Duodenal mucosa (tissue), 2 donors: Measurements from ENCODE around the gene ZNF236.
"Not testable (repeated sequence)": the region's sequence is repeated elsewhere in the genome, so short reads cannot be mapped to it uniquely, and the experiment has no call there.

ENCODE experiments used
- H3K27ac ChIP-seq: one replicate; pipeline ENCODE4 v1.7.0; 2013; ENCODE audit warnings: low read depth, low read length
- H3K27me3 ChIP-seq, 2 donors: one replicate each; pipeline ENCODE4 v1.7.0; 2013; ENCODE audit warnings: low read length in 2 of 2, control low read depth in 1 of 2; ENCODE audit not compliant: insufficient read depth in 2 of 2, control insufficient read depth in 1 of 2
- H3K36me3 ChIP-seq, 2 donors: one replicate each; pipeline ENCODE4 v1.7.0; 2013; ENCODE audit warnings: low read length in 2 of 2, control low read depth in 1 of 2; ENCODE audit not compliant: insufficient read depth in 2 of 2, control insufficient read depth in 1 of 2
- H3K4me1 ChIP-seq, 2 donors: one replicate each; pipeline ENCODE4 v1.7.0; 2013; ENCODE audit warnings: low read length in 2 of 2, control low read depth in 1 of 2; ENCODE audit not compliant: insufficient read depth in 2 of 2, control insufficient read depth in 1 of 2
- H3K4me3 ChIP-seq, 2 donors: one replicate each; pipeline ENCODE4 v1.7.0; 2013; ENCODE audit warnings: low read length in 2 of 2, low read depth in 1 of 2
- H3K9ac ChIP-seq, 2 donors: one replicate each; pipeline ENCODE4 v1.7.0; 2013; ENCODE audit warnings: low read length in 2 of 2, low read depth in 1 of 2
- H3K9me3 ChIP-seq, 2 donors: one replicate each; pipeline ENCODE4 v1.7.0; 2013; ENCODE audit warnings: low read length in 2 of 2, control low read depth in 1 of 2; ENCODE audit not compliant: control insufficient read depth in 1 of 2

The ZNF236 gene

DNA sequence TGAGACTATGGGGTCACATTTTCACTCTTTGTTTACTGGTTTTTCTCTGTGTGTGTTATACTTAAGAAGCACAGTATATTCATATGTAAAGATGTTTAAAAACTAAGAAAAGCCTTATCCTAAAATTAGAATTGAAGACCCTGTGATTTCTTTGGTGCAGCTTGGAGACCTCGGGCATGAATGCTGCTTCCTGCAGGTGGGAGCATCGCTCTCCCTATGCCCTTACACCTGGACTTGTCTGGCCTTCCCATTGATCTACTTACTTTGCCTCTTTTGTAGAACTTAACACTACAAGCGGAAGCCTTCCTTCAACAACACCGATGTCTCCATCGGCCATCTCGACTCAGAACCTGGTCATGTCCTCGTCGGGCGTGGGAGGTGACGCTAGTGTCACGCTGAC is 114.5 kb downstream of the ZNF236 start:
- Histone ChIP-seq H3K4me1 (no peaks in the 10 kb centered on the region), H3K36me3 (peaks cover 10 to 67% of the 10 kb centered on the region in 2 donors), H3K27me3 (no peaks in the 10 kb centered on the region), H3K4me3 (no peak overlapping the region), H3K9ac (no peak overlapping the region), H3K27ac (no peak overlapping the region), H3K9me3 (no peaks in the 10 kb centered on the region)

DNA sequence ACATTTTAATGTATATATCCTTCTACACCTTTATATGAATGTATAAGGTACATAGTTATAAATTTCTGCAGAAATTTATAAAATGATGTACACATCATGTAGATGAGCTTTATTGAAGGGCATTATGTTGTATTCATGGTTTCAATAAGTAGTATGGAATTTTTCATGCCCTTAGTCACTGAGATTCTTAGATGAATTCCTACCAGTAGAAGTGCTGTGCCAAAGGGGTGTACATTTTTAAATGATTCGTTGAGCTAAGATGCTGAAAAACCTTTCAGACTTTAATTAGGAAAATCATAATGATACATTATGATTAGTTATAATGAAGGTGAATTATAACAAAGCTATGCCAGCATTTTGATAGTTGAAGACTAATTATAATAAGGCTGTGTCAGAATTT is 115.2 kb downstream of the ZNF236 start:
- H3K9me3 ChIP-seq, result no peaks in the 10 kb centered on the region
- H3K4me1 ChIP-seq, result no peaks in the 10 kb centered on the region
- no peaks in the 10 kb centered on the region for H3K27me3 ChIP-seq
- no peak overlapping the region for H3K4me3 ChIP-seq
- peaks cover 10 to 59% of the 10 kb centered on the region in 2 donors for H3K36me3 ChIP-seq
- H3K27ac ChIP-seq, result no peak overlapping the region
- H3K9ac ChIP-seq, result no peak overlapping the region

- Histone ChIP-seq H3K27ac (no peak overlapping the region), H3K9ac (no peak overlapping the region), H3K36me3 (peaks cover 10 to 56% of the 10 kb centered on the region in 2 donors), H3K4me3 (no peak overlapping the region), H3K4me1 (no peaks in the 10 kb centered on the region), H3K9me3 (no peaks in the 10 kb centered on the region), H3K27me3 (no peaks in the 10 kb centered on the region)
Observed at GRCh38 chr18:76938619-76939018, 116.3 kb downstream of the ZNF236 start.

- Histone ChIP-seq H3K9me3 (no peaks in the 10 kb centered on the region), H3K4me3 (no peak overlapping the region), H3K27me3 (no peaks in the 10 kb centered on the region), H3K4me1 (no peaks in the 10 kb centered on the region), H3K27ac (no peak overlapping the region), H3K36me3 (peaks cover 10 to 42% of the 10 kb centered on the region in 2 donors), H3K9ac (no peak overlapping the region)
Observed at GRCh38 chr18:76941284-76941683, 118.9 kb downstream of the ZNF236 start.

- Histone ChIP-seq H3K9ac (no peak overlapping the region), H3K4me3 (no peak overlapping the region), H3K27ac (no peak overlapping the region), H3K27me3 (no peaks in the 10 kb centered on the region), H3K4me1 (no peaks in the 10 kb centered on the region), H3K36me3 (peaks cover 8 to 28% of the 10 kb centered on the region in 2 donors), H3K9me3 (no peaks in the 10 kb centered on the region)
Observed at GRCh38 chr18:76943542-76944339, 121.4 kb downstream of the ZNF236 start.

DNA sequence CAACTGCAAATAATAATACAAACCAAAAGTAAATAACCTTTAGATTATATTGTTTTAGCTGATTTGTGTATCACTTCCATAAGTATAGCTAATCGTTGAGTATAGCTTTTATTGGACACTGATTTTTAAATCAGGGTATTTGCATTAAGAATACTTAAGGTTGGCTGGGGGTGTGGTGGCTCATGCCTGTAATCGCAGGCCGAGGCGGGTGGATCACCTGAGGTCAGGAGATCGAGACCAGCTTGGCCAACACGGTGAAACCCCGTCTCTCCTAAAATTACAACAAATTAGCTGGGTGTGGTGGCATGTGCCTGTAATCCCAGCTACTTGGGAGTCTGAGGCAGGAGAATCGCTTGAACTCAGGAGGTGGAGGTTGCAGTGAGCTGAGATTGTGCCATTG is 122.0 kb downstream of the ZNF236 start:
- not testable (repeated sequence) for H3K27me3 ChIP-seq, H3K9ac ChIP-seq, H3K27ac ChIP-seq, H3K4me3 ChIP-seq, H3K9me3 ChIP-seq, H3K4me1 ChIP-seq
- peaks cover 7 to 28% of the 10 kb centered on the region in 2 donors for H3K36me3 ChIP-seq

DNA sequence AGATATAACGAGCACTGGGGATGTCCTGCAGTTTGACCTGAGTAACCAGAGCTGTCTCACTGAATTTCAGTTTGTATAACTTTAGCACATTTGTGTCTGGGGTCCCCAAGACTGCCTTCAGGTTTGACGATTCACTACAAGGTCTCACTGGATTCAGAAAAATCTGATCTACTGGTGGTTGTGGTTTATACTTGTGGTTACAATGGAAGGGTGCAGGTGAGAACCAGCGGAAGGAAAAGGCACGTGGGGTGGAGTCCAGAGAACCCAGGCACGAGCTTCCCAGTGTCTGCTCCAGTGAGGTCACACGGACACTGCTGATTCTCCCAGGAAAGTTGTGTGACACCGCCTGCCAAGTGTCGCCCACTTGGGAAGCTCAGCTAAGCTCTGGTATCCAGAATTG is 126.0 kb downstream of the ZNF236 start:
- peaks cover 7 to 28% of the 10 kb centered on the region in 2 donors for H3K36me3 ChIP-seq
- H3K27ac ChIP-seq, result no peak overlapping the region

DNA sequence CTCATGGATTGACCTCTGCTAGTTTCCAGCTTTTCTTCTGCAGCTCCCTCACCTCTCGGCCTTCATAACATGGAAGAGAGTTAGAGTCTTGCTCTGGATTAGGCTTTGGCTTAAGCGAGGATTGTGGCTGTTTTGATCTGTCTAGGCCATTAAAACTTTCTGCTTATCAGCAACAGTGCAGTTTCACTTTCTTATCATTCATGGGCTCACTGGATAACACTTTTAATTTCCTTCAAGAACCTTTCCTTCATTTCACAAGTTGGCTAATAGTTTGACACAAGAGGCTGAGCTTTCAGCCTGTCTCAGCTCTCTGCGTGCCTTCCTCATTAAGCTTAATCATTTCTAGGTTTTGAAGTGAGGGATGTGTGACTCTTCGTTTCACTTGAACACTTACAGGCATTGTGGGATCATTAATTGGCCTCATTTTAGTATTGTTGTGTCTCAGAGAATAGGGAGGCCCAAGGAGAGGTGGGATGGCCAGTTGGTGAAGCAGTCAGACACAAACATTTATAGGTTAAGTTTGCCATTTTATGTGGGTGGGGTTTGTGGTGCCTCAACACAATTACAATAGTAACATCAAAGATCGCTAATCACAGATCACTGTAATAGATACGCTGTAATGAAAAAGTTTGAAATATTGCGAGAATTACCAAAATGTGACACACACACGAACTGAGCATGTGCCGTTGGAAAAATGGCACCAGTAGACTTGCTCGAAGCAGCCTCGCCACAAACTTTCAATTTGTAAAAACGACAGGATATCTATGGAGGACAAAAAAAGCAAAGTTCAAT is 129.3 kb downstream of the ZNF236 start:
- Histone ChIP-seq H3K36me3 (peaks cover 7 to 46% of the 10 kb centered on the region in 2 donors), H3K9me3 (no peaks in the 10 kb centered on the region), H3K27me3 (no peaks in the 10 kb centered on the region), H3K4me1 (peaks cover 5 to 15% of the 10 kb centered on the region in 2 donors), H3K4me3 (no peak overlapping the region), H3K27ac (no peak overlapping the region), H3K9ac (no peak overlapping the region)

More for the DNA sequence above, 126.0 kb downstream of the ZNF236 start:
- Histone ChIP-seq H3K4me1 (peaks cover 5 to 13% of the 10 kb centered on the region in 2 donors), H3K4me3 (no peak overlapping the region), H3K9ac (no peak overlapping the region), H3K27me3 (no peaks in the 10 kb centered on the region), H3K9me3 (no peaks in the 10 kb centered on the region)

GRCh38 chr18:76952747-76953146 is 130.4 kb downstream of the ZNF236 start:
- H3K27me3 ChIP-seq, result no peaks in the 10 kb centered on the region
- H3K27ac ChIP-seq, result no peak overlapping the region
- H3K9ac ChIP-seq, result no peak overlapping the region
- peaks cover 7 to 46% of the 10 kb centered on the region in 2 donors for H3K36me3 ChIP-seq
- peaks cover 10 to 15% of the 10 kb centered on the region in 2 donors for H3K4me1 ChIP-seq
- no peaks in the 10 kb centered on the region for H3K9me3 ChIP-seq
- no peak overlapping the region for H3K4me3 ChIP-seq

- no peak overlapping the region for H3K9ac ChIP-seq
- H3K4me3 ChIP-seq, result no peak overlapping the region
- peaks cover 10 to 15% of the 10 kb centered on the region in 2 donors for H3K4me1 ChIP-seq
- H3K9me3 ChIP-seq, result no peaks in the 10 kb centered on the region
- H3K27ac ChIP-seq, result no peak overlapping the region
- H3K36me3 ChIP-seq, result peaks cover 7 to 50% of the 10 kb centered on the region in 2 donors
- no peaks in the 10 kb centered on the region for H3K27me3 ChIP-seq
Observed at GRCh38 chr18:76953156-76953555, 130.8 kb downstream of the ZNF236 start.
